Activated T-helper 1 cell treated with anti-CD3 and anti-CD28 coated beads, Interleukin-2, amount 50 U/mL, for 16 hours (primary cell): Measurements from ENCODE around the gene PDE6D.
A peak's percentile ranks its signal among the peaks of the same experiment; 100 is the strongest.
"Not testable (repeated sequence)": the region's sequence is repeated elsewhere in the genome, so short reads cannot be mapped to it uniquely, and the experiment has no call there.

Experiments used
- DNase-seq, 2 donors: peaks; one replicate each; pipeline ENCODE4 v3.0.0-alpha.2; 2020; ENCODE audit warnings: low read depth in 1 of 2, low spot score in 1 of 2

PDE6D gene

DNA sequence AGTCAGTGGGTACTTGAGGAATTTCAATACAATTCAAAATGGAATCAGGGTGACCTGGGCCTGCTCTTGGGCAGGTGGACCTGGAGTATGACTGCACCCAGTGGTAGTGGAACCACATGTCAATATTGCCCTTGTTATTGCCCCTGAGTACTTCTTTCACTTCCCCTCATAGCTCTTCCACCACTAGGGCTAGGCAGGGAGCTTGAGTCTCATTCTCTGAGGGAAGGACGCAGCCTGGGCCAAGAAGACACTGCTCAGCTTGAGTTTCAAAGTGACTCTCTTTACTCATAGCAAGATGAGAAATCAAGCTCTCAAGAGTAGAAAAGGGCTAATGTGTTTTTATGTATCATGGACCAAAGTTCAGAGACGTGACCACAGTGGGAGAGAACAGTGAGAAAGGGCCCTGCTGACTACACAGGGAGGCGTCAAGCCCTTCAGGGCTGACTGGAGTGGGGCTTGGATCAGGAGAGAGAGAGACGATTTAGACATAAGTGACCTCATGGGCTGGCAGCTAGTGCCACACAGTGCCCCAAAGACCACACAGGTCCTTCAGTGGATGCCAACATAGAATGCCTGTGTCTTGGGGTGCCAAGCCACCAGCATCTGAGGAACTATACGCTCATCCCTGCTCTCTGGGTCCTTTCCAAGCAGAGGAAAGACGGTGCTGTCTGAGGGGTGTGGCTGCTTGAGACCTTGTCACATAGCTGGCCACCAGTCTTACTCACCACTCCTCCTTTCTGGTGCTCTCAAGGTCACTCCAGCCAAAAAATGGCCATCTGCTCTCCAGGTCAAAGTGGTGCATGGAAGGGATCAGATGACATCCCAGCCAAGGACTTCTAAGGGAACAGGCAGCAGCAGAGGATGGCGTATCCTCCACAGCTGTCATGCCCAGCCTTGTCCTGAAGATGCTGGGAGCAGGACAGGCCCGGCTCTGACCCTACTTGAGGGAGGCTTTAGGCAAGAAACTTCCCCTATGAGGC lies 59.8 kb downstream of the PDE6D start:
- DNase-seq = no peak

DNA sequence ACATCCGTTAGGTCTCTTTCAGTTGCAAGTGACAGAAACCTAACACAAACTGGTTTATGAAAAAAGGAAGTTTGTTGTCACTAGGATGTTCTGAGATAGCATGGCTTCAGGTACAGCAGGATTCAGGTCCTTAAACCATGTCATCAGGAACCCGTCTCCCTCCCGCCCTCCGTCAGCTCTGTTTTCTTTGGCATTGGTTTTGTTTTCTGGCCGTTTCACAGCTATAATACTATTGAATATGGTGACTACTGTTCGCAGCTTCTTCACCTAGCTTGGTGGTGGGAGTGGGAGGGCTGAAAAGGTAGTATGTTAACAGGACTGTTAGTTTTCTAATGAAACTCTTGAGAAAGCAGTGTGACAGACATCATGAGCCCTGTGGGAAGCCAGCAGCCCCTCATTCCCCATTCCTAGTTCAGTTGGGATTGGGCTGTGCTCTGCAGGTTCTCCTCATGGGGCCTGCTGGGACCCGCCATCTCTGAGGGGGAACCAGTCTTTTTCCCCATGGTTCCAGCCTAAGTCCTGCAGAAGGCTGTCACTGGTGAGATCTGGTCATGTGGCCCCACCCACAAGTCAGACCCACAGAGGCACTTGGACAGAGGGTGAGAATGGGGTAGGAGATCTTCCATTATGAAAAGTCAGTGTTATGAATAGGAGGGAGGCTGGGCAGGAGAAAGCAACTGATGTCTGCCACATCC lies 60.6 kb downstream of the PDE6D start:
- DNase-seq = no peak

DNA sequence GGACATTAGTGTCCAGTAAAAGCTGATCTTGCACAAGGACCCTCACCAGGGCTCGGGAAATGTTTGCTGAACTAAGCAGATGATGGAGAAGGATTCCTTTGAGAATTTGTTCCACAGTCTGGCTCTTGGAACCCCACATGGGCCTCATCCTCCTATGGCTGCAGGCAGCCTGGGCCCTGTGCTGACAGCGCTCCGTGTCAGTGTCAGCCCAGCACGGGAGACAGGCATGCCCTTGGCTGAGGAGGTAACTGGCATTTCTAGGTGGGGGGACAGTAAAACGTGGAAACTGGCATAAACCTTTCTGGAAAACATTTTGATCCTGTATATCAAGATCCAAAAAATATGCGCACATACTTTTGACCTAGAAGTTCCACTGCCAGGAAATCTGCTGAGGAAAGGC lies 62.3 kb downstream of the PDE6D start:
- DNase-seq = no peak

DNA sequence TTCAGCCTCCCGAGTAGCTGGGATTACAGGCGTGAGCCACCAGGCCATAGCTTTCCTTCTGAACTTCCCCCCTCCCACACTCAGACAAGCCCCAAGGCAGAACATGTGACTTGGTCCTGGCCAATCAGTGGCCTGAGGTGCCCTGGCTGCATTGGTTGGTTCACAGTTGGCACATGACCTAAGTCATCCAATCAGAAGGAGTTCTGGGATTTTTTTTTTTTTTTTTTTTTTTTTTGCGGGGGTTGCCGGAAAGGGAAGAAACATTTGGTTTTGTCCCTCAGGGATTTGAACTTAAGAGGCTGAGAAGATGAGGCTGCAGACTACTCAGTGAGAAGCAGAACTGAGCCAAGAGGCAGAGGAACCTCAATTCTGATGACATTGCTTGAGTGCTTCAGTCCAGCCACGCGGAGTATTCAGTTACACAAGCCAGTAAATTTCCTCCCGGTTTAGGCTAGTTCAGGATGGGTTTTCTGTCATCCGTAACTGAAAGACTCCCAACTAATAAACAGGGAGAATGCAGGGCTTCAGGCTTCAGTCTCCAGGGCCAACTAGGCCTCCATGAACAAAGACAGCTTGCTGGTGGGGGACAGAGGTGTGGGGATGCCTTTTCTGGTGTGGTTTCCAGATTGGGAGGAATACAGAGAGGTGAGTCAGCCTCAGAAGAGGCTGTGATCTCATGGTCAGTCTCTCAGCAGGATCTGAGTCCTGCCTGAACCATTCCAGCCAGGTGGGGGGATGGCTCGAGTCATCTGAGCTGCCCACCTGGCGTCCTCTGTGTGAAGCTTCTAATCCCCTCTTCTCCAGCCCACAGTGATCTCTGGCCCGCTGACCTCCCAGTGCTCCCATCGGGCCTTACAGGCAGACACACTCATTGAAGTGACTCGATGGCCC lies 63.6 kb downstream of the PDE6D start:
- no peak for DNase-seq

DNA sequence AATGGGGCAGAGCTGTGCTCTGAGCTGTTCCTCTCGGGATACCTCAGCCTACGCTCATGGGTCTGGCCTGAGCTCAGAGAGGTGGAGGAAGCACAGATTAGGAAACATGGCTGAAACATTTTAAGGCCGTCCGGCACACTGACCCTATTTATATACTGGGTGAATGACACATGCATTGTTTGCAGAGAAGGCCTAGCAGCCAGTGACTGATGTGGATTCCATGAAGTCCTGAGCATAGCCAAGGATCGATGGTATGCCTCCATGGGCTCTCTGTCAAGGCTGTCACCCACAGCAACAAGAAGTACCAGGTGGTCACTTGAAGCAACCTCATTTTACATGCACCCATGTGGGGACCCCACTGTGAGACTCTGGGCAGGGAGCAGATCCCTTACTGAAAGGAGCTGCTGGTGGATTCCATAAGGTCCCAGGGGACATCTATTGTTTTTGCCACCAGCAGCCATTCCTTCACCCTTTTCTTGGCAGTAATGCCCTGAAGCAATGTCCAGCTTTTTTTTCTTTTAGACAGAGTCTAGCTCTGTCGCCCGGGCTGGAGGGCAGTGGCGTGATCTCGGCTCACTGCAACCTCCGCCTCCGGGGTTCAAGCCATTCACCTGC lies 64.3 kb downstream of the PDE6D start:
- no peak for DNase-seq

DNA sequence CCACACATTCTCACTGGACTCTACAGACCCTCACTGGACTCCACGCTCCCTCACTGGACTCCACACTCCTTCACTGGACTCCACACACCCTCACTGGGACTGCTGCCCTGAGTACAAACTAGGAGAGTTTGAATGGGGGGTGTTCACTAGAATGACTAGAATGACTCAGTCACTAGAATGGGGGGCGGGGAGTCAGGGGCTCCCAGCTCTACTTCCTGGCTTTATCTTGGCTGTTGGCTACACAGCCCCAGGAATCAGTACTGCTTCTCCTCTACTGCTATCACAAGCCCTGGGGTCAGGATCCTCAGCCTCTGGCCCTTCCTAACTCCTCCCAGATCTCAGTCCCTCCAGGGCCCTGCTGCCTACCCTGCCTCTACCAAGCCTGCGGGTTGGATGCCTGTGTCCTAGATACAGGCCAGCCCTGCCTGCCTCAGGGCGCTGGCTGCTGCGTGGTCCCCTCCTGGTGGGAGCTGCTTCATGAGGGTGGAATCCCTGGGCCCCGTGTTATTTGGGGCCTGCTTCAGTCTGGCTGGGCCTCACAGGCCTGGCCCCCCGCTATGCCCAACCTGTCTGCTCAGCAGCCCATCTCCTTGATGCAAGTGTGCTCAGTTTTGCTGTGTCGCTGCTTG lies 65.0 kb downstream of the PDE6D start:
- DNase-seq = no peak

DNA sequence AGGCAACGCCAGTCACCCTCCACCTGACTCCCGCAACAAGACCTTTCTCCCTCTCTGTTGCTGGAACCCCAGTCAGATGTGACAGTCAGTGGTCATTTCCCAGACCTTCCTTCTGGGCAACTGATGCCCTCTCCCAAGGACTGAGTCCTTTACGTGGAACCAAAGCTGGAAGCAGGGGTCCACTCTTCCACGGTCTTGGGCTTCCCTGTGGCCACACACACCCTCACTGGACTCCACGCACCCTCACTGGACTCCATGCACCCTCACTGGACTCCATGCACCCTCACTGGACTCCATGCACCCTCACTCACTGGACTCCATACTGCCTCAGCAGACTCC lies 65.6 kb downstream of the PDE6D start:
- DNase-seq = no peak

DNA sequence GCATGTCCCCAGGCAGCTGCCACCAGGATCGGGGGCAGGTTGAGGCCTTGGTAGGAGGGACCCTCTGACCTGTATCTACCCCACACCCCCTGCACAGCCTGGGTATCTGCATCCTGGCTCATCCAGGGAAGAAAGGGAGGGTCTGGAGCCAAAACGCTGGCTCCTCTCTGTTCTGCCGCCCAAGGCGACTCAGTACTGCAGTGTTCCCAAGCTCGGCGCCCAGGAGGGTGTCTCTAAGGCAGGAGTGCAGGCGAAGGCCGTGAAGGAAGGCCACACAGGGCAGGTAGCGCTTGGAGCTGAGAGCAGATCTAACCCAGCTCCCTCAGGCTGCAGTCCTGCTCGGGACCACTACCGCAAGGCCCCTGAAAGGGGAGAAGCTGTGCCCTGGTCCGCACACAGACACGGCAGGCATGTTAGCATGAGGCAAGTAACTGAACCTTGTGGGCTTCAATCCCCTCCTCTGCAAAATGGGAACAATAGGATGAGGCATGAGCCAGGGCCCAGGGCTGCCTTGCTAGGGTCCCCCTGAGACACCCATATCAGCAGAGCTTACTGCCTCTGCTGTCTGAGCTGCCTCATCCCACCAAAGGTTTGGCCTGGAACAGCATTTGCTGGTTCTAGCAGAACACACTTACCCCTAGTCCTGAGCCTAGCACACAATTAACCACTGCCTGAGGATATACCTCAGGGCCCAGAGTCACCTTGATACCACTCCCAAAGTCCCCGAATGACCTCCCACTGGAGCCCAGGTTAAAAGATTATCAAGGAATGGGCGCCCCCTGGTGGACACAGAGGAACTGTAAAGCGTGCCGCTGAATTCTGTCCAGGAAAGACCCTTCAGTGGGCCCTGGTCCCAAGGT lies 66.2 kb downstream of the PDE6D start:
- DNase-seq = peak; percentile 61 to 73

DNA sequence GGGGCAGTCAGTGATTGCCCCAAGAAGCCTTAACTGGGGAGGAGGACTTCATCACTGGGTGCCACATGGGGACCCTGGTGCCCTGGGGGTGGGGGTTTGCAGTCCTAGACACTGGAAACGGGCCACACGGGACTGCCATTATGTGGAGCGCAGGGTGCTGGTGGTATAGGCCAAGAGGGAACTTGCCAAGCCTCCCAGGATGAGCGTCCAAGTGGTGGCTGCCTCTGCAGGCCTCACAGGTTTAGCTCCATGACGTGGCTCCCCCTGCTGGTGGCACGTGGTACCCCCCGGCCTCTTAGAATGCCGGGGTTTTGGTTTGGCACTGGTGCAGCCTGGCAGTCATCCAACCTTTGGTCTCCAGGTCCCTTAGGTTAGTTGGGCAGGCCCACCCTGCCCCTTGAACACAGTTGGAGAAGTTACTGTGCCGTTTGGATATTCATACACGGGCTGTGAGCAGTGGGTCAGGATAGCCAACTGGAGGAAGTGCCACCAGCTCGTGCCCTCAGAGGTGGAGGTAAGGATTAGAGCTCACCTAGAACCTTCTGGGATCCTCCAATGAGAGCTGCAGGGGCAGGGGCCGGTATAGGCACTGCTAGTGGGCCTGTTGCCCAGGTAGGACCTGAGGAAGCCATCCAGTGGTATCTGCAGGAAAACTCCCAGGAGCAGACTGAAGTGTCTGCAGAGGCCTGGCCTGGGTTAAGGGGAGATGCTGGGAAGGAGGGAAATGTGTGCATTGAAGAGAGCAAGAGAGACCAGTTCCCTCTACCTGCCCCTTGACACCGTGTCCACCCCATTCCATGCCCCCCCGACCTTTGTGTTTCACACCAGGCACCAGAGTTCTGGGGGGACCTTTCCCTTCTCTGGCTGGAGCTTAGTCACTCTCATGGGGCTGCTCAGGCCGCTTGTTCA lies 67.1 kb downstream of the PDE6D start:
- peak; percentile 83 to 90 for DNase-seq

DNA sequence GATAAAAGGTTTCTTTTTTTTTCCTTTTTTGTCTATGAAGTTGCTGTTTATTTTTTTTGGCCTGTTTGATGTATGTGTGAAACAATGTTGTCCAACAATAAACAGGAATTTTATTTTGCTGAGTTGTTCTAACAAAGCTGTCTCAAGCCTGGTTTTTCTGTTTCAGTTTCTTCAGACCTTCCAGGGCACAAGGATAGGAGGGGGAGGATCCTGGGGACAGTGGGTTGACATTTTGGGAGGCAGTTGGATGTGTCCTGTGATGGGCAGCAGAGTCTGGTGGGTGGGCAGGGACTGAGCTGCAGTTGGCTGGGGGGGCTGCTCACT lies 67.7 kb downstream of the PDE6D start:
- DNase-seq = not testable (repeated sequence)

DNA sequence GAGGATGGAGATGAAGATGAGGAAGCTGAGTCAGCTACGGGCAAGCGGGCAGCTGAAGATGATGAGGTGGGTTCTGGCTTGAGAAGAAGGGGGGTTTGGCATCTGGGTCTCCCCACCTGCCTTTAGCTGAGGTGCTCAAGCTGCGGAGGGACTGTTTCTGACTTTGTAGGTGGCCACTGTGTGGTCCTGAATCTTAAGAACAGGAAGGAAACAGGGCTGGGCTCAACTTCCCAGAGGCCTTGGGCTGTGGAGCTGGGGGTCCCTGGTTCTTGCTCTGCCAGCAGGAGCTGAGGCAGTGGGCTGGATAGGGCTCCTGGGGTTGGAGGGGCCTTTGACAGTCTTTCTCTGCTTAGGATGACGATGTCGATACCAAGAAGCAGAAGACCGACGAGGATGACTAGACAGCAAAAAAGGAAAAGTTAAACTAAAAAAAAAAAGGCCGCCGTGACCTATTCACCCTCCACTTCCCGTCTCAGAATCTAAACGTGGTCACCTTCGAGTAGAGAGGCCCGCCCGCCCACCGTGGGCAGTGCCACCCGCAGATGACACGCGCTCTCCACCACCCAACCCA lies 68.5 kb downstream of the PDE6D start:
- DNase-seq = peak in 1 of 2 donors; percentile 39

DNA sequence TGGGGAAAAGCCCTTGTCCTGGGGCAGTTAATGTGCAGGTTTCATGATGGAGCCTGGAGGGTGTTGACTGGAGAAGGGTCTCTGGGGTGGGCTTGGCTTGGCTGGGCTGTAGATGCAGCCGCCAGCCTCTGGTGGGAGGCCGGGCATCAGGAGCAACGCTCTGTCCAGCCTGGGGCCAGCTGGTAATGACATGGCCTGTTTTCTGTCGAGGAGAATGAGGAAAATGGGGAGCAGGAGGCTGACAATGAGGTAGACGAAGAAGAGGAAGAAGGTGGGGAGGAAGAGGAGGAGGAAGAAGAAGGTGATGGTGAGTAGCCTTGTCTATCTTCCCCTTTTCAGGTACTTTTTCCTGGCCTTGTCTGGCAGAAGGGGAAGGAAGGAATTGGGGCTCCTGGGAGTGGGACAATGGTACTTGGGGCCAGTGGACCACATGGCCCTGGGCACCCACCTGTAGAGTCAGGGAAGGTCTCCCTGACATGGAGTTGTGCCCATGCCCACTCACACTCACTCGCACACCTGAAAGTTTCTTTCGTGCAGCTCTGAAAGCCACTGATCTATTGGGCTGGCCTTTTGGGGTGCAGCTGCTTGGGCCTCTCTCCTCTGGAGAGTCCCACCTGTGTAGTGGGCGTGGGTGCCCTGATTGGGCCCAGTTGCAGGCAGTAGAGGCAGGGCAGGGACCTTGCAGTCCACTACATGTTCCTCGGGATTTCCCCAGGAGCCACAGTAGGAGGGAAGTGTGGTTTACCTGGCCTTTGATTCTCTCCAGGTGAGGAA lies 69.2 kb downstream of the PDE6D start:
- DNase-seq = peak in 1 of 2 donors; percentile 24

DNA sequence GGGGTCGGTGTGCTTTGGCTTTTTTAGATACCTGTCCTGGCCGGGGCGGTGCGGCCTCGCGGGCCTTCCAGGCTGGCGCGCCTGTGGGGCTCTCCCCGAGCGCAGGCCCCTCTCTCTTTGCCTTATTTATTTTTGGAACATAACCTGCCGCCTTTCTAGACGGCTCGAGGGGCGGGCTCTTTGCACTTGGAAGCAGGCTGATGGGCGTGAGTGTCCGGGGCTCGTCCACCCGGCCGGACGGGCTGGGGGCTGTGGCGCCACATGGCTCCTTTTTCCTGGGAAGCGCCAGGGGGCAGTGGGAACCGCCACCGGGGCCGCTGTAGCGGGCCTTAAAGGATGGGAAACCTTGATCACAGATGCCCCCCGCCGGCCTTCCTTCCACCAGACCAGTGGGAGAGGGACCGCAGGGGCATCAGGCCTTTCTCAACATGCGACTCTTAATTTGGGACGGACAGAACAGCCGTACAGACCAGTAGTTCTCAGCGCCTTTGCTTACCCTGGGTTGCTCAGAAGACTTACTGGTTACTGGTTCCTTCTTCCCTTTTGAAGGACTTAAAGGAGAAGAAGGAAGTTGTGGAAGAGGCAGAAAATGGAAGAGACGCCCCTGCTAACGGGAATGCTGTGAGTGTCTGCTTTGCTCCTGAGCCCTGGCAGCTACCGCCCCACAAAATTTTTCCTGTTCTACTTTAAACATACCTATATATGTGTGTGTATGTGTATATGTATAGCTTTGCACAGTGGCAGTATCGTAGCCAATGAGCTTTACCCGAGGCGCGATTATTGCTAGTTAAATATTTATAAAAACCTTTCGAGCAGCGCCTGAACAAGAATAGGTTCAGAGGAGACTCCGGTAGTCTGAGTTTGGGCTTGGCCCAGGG lies 70.0 kb downstream of the PDE6D start:
- DNase-seq = no peak

DNA sequence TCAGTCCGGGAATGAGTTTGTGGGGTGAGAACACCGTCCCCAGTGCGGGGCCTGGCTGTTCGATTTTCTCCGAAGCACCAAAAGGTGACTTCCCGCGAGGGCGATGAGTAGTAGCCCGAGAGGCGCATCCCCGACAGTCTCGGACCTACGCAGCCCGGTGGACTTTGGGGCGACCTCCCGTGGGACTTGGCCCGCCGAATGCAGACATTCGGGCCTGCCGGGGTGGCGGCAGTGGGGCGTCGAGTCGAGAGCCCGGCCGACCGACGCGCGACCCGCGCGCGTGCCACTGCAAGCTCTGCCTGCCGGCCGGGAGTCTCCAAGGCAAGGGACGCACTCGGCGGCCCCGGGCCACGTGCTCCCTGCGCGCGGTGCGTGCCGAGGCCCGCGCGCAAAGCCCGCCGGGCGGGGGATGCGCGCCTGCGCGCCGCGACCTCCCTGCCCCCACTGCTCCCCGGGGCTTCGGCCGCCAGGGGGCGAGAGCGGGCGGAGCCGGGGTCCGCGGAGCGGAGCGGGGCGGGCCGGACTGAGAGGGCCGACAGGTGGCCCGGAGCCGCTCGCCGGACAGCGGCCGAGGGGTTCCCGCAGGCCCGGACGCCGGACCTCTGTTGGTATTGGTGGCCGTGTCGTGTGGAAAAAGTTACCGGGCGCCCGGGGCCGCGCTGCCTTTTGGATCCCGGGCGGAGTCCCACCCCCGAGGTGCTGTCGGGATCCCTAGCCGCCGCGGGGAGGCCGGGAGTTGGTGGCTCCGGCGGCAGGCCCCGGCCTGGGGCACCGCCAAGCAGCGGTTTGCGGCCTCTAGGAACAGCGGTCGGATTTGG lies 70.9 kb downstream of the PDE6D start:
- DNase-seq = peak; percentile 70 to 85

DNA sequence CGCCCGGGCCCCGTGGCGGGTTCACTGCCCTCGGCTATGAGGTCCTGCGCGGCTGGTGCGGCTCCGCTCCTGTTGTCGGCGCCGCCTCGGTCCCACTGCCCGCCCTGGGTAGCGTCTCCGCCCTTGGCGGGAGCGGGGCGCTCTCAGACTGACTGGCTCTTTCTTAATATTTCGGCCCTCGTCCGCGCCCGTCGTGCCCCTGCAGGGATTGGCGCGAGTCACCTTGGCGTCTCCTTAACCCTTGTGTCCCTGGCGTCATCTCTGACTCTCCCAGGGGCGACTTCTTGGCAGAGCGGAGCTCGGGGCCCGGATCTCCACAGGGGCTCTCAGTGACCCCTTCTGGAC lies 71.5 kb downstream of the PDE6D start:
- DNase-seq = peak in 1 of 2 donors; percentile 26
